Panc1 (cell line): ENCODE results near the gene KLHL30.

Experiments
- POLR2AphosphoS5 ChIP-seq: IDR thresholded peaks from 2 replicates; pipeline ENCODE4 v1.6.1; 2012; ENCODE audit warnings: mild to moderate bottlenecking, low read depth, low read length, moderate library complexity
- SIN3A ChIP-seq: IDR thresholded peaks from 2 replicates; pipeline ENCODE4 v1.6.1; 2012; ENCODE audit warnings: low read depth, mild to moderate bottlenecking, low read length, moderate library complexity, borderline replicate concordance; ENCODE audit not compliant: insufficient read depth
- TF ChIP-seq, protein P1 (sequence below): fragments of 450-650 bp; IDR thresholded peaks from 2 replicates; pipeline ENCODE4 v1.5.1; 2017; ENCODE audit warnings: mild to moderate bottlenecking
- TF ChIP-seq, protein P2 (sequence below), 2 experiments: IDR thresholded peaks; 2 replicates each; pipeline ENCODE4 v1.6.1; 2011 to 2012; ENCODE audit warnings: low read depth in 2 of 2, control low read depth in 1 of 2, low read length in 1 of 2, mild to moderate bottlenecking in 1 of 2, moderate library complexity in 1 of 2; ENCODE audit not compliant: insufficient read depth in 1 of 2

DNA sequence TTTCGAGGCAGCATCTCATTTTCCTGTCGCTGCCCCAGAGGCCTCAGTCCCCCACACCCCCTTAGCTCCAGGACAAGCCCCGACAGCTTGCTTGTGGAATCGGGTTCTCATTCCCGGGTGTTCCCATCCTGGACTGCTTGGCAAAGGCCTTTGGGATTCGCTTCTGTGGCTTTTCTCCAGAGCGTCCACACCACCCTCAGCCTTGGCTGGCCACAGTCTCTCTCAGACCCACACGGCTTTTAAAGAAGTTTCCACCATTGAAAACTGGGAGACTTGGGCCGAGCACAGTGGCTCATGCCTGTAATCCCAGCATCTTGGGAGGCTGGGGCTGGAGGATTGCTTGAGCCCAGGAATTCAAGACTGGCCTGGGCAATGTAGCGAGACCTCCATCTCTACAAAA lies 35.6 kb upstream of the KLHL30 start:
- TF ChIP-seq POLR2AphosphoS5 (no peak), SIN3A (no peak)
- TF ChIP-seq, protein P1, sequence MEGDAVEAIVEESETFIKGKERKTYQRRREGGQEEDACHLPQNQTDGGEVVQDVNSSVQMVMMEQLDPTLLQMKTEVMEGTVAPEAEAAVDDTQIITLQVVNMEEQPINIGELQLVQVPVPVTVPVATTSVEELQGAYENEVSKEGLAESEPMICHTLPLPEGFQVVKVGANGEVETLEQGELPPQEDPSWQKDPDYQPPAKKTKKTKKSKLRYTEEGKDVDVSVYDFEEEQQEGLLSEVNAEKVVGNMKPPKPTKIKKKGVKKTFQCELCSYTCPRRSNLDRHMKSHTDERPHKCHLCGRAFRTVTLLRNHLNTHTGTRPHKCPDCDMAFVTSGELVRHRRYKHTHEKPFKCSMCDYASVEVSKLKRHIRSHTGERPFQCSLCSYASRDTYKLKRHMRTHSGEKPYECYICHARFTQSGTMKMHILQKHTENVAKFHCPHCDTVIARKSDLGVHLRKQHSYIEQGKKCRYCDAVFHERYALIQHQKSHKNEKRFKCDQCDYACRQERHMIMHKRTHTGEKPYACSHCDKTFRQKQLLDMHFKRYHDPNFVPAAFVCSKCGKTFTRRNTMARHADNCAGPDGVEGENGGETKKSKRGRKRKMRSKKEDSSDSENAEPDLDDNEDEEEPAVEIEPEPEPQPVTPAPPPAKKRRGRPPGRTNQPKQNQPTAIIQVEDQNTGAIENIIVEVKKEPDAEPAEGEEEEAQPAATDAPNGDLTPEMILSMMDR = no peak
- TF ChIP-seq, protein P2, sequence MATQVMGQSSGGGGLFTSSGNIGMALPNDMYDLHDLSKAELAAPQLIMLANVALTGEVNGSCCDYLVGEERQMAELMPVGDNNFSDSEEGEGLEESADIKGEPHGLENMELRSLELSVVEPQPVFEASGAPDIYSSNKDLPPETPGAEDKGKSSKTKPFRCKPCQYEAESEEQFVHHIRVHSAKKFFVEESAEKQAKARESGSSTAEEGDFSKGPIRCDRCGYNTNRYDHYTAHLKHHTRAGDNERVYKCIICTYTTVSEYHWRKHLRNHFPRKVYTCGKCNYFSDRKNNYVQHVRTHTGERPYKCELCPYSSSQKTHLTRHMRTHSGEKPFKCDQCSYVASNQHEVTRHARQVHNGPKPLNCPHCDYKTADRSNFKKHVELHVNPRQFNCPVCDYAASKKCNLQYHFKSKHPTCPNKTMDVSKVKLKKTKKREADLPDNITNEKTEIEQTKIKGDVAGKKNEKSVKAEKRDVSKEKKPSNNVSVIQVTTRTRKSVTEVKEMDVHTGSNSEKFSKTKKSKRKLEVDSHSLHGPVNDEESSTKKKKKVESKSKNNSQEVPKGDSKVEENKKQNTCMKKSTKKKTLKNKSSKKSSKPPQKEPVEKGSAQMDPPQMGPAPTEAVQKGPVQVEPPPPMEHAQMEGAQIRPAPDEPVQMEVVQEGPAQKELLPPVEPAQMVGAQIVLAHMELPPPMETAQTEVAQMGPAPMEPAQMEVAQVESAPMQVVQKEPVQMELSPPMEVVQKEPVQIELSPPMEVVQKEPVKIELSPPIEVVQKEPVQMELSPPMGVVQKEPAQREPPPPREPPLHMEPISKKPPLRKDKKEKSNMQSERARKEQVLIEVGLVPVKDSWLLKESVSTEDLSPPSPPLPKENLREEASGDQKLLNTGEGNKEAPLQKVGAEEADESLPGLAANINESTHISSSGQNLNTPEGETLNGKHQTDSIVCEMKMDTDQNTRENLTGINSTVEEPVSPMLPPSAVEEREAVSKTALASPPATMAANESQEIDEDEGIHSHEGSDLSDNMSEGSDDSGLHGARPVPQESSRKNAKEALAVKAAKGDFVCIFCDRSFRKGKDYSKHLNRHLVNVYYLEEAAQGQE (IDR thresholded peaks at IDR 0.05; ENCODE audit: insufficient read depth in 1 of 2, low read depth in 2 of 2, low read length in 1 of 2) = no peak
